Heart right ventricle (tissue), 16 donors: ENCODE data around the gene FLOT1. TPM values are rescaled to one million over a fixed set of nuclear protein-coding genes. Genes with fewer than 3 reads are reported as not detected.

Experiments used
- ATAC-seq, 8 donors: fragments of 200-7000 bp; cut with Tn5 transposase; one replicate each; pipeline ENCODE4 v1.9.1; 2020; ENCODE audit warnings: mild to moderate bottlenecking in 8 of 8, moderate library complexity in 8 of 8, moderate number of reproducible peaks in 1 of 8
- DNase-seq, 2 donors: peaks; one replicate each; pipeline ENCODE4 v3.0.0-alpha.2; 2020
- H3K27ac ChIP-seq, 10 donors: fragments of 200-600 bp; sonication (generic) in 2 of 10; one replicate each; pipeline versions ENCODE4 v1.5.0 to v1.8.0; 2020 to 2022; ENCODE audit warnings: mild to moderate bottlenecking in 3 of 10
- H3K27me3 ChIP-seq, 7 donors: fragments of 200-600 bp; one replicate each; pipeline ENCODE4 v1.8.0; 2021 to 2022; ENCODE audit warnings: mild to moderate bottlenecking in 2 of 7
- H3K36me3 ChIP-seq, 9 donors: fragments of 200-600 bp; sonication (generic) in 1 of 9; one replicate each; pipeline versions ENCODE4 v1.5.0 to v1.8.0; 2020 to 2022; ENCODE audit warnings: mild to moderate bottlenecking in 2 of 9
- H3K4me1 ChIP-seq, 9 donors: fragments of 200-600 bp; sonication (generic) in 1 of 9; one replicate each; pipeline versions ENCODE4 v1.5.0 to v1.8.0; 2020 to 2022; ENCODE audit warnings: mild to moderate bottlenecking in 4 of 9
- H3K4me3 ChIP-seq, 10 donors: fragments of 200-600 bp; sonication (generic) in 2 of 10; one replicate each; pipeline versions ENCODE4 v1.5.0 to v1.8.0; 2020 to 2022; ENCODE audit warnings: mild to moderate bottlenecking in 7 of 10, moderate library complexity in 2 of 10
- H3K9me3 ChIP-seq, 11 donors: fragments of 200-600 bp in 10 of 11; sonication (generic) in 2 of 11; one replicate each; pipeline versions ENCODE4 v1.5.0 to v1.8.0; 2013 to 2022; ENCODE audit warnings: mild to moderate bottlenecking in 2 of 11, control low read depth in 1 of 11, moderate library complexity in 1 of 11
- CTCF ChIP-seq, 9 donors: fragments of 200-600 bp; sonication (generic) in 2 of 9; IDR thresholded peaks; one replicate each; pipeline versions ENCODE4 v1.5.0 to v1.8.0; 2021 to 2022; ENCODE audit warnings: antibody characterized with exemption in 9 of 9, mild to moderate bottlenecking in 5 of 9, moderate library complexity in 1 of 9
- WGBS, 2 donors: extraction: QIAGEN DNeasy Blood & Tissue Kit; methylation state at CpG; one replicate each; pipeline ENCODE4 v1.1.7; 2013; ENCODE audit warnings: inconsistent platforms in 1 of 2; 5-methylcytosine and 5-hydroxymethylcytosine counted together
- intact Hi-C, 10 donors: fragments of 100-400 bp; cut with DNase I; formaldehyde crosslinking; loops; one replicate each; pipeline versions ENCODE4 v1.11.1 to v1.14.2; 2022
- polyA plus RNA-seq, 2 donors: library from polyadenylated mRNA; stranded (reverse); fragments of 200-250 nt; gene quantifications; one replicate each; pipeline ENCODE4 v1.2.3, GENCODE V29; 2013
- total RNA-seq, 10 donors: library from RNA; stranded (reverse); fragmentation: NEBNext Ultra II Directional in 3 of 10; extraction: Animal tissue kit (Norgen Biotek cat#: 25700) in 3 of 10; gene quantifications; one replicate each; pipeline versions ENCODE4 v1.2.1 to v1.2.4, GENCODE V29; 2021 to 2023
- donor health status: Arrhythmogenic right ventricular cardiomyopathy.
- donor health status: ischemic (EF 13 %, LVEDD 7.1; RV severe dilation, severe dysfunction).
- donor health status: healthy with polysubstance abuse.
- donor health status: DM: no; HTN: yes; CAD: no.
- donor health status: DM: no; HTN: no; CAD: no.
- donor health status: ischemic (EF 25% LVEDD 6.9; RV normal size, moderate dysfunction).
- donor health status: ischemic (EF 25% LVEDD 5.7; RV mildly dilated, moderate dysfunction).
- donor health status: healthy.
- donor health status: DM: yes; HTN: yes; CAD: no.
- donor health status: Ischemic cardiomyopathy.
- donor health status: ischemic (EF 35%, LVEDD 5.7; RV mildly dilated, moderate dysfunction).
- donor health status: nonischemic (EF 11% LVEDD 7.7; RV severe dilation, severe dysfunction).
- donor health status: DM: yes; HTN: yes; CAD: no.
- donor health status: PGD.
- donor health status: ischemic (EF 29% LVEDD 5.4; RV normal size, mild dysfunction).
- donor health status: nonischemic (EF 23%, LVEDD 6.1; RV moderate dilation, normal function).

Gene FLOT1
- total and polyA plus RNA-seq, 12 donors, result 158 to 317 (median 190) TPM

GRCh38 chr6:30747902-30748769 is 5.6 kb upstream of the FLOT1 start:
- DNase-seq (no peak), ATAC-seq (no peak)
- TF ChIP-seq CTCF (IDR thresholded peaks at IDR 0.05), result no peak

GRCh38 chr6:30747300-30747687 is 4.8 kb upstream of the FLOT1 start:
- H3K27ac ChIP-seq, result peak overlapping the region in 6 of 10 donors; percentile 14 to 99 (median 54)
- DNase-seq (no peak), ATAC-seq (no peak)
- no peak for TF ChIP-seq CTCF (IDR thresholded peaks at IDR 0.05)
- no peaks in the 10 kb centered on the region for H3K9me3 ChIP-seq
- no peak overlapping the region for H3K4me3 ChIP-seq
- peaks cover 5 to 65% (median 37%) of the 10 kb centered on the region in 9 donors for H3K4me1 ChIP-seq
- intact Hi-C loops, result loop anchor here in 3 of 10 donors (5.0 to 10.0 kb wide), 3 partner anchors 78 to 338 kb away; no protein-coding TSS in a partner anchor
- H3K36me3 ChIP-seq, result peaks cover 0 to 8% (median 0%) of the 10 kb centered on the region in 9 donors
- no peaks in the 10 kb centered on the region for H3K27me3 ChIP-seq
- WGBS, 2 donors, result 49 to 81% methylated on average over 1 of the region's 1 CpG

More at GRCh38 chr6:30747902-30748769, 5.6 kb upstream of the FLOT1 start:
- H3K36me3 ChIP-seq, result peaks cover 0 to 7% (median 0%) of the 10 kb centered on the region in 9 donors
- intact Hi-C loops, result loop anchor here in 3 of 10 donors (5.0 to 10.0 kb wide), 3 partner anchors 77 to 337 kb away; no protein-coding TSS in a partner anchor
- H3K27me3 ChIP-seq, result no peaks in the 10 kb centered on the region
- H3K9me3 ChIP-seq, result no peaks in the 10 kb centered on the region
- peak overlapping the region in 7 of 10 donors; percentile 1 to 99 (median 47) for H3K27ac ChIP-seq
- peaks cover 9 to 74% (median 43%) of the 10 kb centered on the region in 9 donors for H3K4me1 ChIP-seq
- WGBS, 2 donors, result 77 to 78% methylated on average over 6 of the region's 6 CpGs
- H3K4me3 ChIP-seq, result no peak overlapping the region

- Histone ChIP-seq H3K36me3 (peaks cover 0 to 31% (median 18%) of the 10 kb centered on the region in 9 donors), H3K9me3 (no peaks in the 10 kb centered on the region), H3K4me1 (peaks cover 11 to 63% (median 52%) of the 10 kb centered on the region in 9 donors), H3K27me3 (no peaks in the 10 kb centered on the region), H3K4me3 (peak within 1 kb of the TSS; percentile 63 to 95 (median 82)), H3K27ac (peak within 1 kb of the TSS; percentile 91 to 100 (median 96))
- DNase-seq, result peak; percentile 79 to 92
- intact Hi-C loops, result loop anchor here in 9 of 10 donors (2.0 to 10.0 kb wide), 9 partner anchors 38 to 341 kb away; partner anchors contain the start of genes DDR1 (in 1 of the 9), MRPS18B (in 1 of the 9) and PPP1R10 (in 1 of the 9)
- WGBS, 2 donors, result 2% methylated on average over 54 of the region's 54 CpGs
- ATAC-seq, result peak; percentile 49 to 75 (median 60)
- peak; percentile 40 to 79 (median 66) for TF ChIP-seq CTCF (IDR thresholded peaks at IDR 0.05)
Measured at GRCh38 chr6:30744054-30744805, 1.7 kb upstream of the FLOT1 start, which contains the start of gene IER3. Gene IER3, minus strand, starts transcription at chr6:30744547. Its CDS starts 29 bp downstream, at chr6:30744518.
